Measurements from ENCODE around the gene GPR137B. TPM values are rescaled to one million over a fixed set of nuclear protein-coding genes. Genes with fewer than 3 reads are reported as not detected.

The GPR137B gene
- total and polyA plus RNA-seq, 9 of the 15 experiments (the other 6 are each of a cell fraction or from before 2014, with no cell fraction given) = 0.04 to 1.0 (median 0.62) TPM

GRCh38 chr1:236167578-236167977, 25.2 kb downstream of the GPR137B start:
- Histone ChIP-seq H3K36me3 (ENCODE audit: control insufficient read depth, insufficient read depth, low read length) (no peaks in the 10 kb centered on the region), H3K9ac (ENCODE audit: insufficient read depth in 1 of 2, low read depth in 2 of 2, low read length in 2 of 2) (no peak overlapping the region), H3K4me3 (no peak overlapping the region), H3K9me1 (ENCODE audit: control insufficient read depth, insufficient read depth, low read length) (no peaks in the 10 kb centered on the region), H3K27ac (ENCODE audit: extremely low read depth, low read depth, low read length) (no peak overlapping the region), H3K79me2 (ENCODE audit: control insufficient read depth, insufficient read depth, low read length) (no peaks in the 10 kb centered on the region), H3K4me1 (replicated peaks in 1 of 2; ENCODE audit: control insufficient read depth in 2 of 2, insufficient read depth in 2 of 2, low read length in 2 of 2) (no peaks in the 10 kb centered on the region), H3K27me3 (ENCODE audit: control insufficient read depth in 2 of 2, insufficient read depth in 2 of 2, low read length in 2 of 2) (peaks cover 8 to 28% of the 10 kb centered on the region in 2 experiments; a peak in 4 of 5 replicates), H3K4me2 (ENCODE audit: insufficient read depth, low read length) (no peak overlapping the region), H4K20me1 (replicated peaks; ENCODE audit: control insufficient read depth, insufficient read depth, low read length) (no peaks in the 10 kb centered on the region), H3K9me3 (replicated peaks; ENCODE audit: control insufficient read depth, insufficient read depth, low read depth, low read length) (no peaks in the 10 kb centered on the region), H2AFZ (ENCODE audit: low read depth, low read length) (no peak overlapping the region)
- ATAC-seq = no peak; the same call in 2 of the 3 replicates
- TF ChIP-seq, protein P1, sequence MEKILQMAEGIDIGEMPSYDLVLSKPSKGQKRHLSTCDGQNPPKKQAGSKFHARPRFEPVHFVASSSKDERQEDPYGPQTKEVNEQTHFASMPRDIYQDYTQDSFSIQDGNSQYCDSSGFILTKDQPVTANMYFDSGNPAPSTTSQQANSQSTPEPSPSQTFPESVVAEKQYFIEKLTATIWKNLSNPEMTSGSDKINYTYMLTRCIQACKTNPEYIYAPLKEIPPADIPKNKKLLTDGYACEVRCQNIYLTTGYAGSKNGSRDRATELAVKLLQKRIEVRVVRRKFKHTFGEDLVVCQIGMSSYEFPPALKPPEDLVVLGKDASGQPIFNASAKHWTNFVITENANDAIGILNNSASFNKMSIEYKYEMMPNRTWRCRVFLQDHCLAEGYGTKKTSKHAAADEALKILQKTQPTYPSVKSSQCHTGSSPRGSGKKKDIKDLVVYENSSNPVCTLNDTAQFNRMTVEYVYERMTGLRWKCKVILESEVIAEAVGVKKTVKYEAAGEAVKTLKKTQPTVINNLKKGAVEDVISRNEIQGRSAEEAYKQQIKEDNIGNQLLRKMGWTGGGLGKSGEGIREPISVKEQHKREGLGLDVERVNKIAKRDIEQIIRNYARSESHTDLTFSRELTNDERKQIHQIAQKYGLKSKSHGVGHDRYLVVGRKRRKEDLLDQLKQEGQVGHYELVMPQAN (IDR thresholded peaks at IDR 0.05; ENCODE audit: borderline replicate concordance) = no peak
- TF ChIP-seq CBX8 (IDR thresholded peaks at IDR 0.05; ENCODE audit: borderline replicate concordance, extremely low read depth, low read depth, low read length, poor library complexity, severe bottlenecking) (no peak), MTA1 (IDR thresholded peaks at IDR 0.05; ENCODE audit: borderline replicate concordance) (no peak), ARNT (IDR thresholded peaks at IDR 0.05) (no peak), ZNF253 (CRISPR knock-in tag; conservative IDR thresholded peaks at IDR 0.05) (no peak), ZNF316 (IDR thresholded peaks at IDR 0.05) (peak; percentile 3; the same call in 1 of the 2 replicates)
- BruUV-seq (replicated peaks) = no TSS peak
- ChIA-PET POLR2A (no interaction called here), CTCF (ENCODE audit: low intra/inter-chr PET ratio) (no interaction called here)
- DNase-seq (ENCODE audit: extremely low read depth in 1 of 4, low spot score in 3 of 4) = no peak
- in situ Hi-C loops (cut with MboI) = no loop called here
- 7% methylated on average over 4 of the region's 4 CpGs for WGBS (ENCODE audit: insufficient coverage, low coverage, missing lambda C conversion rate)
- no peak for FAIRE-seq
- intact Hi-C loops (cut with micrococcal nuclease) = no loop called here

Measured in K562 (cell line).